Endometrial microvascular endothelial cells (primary cell): Measurements from ENCODE around the gene ADAM15. TPM values are rescaled to one million over a fixed set of nuclear protein-coding genes. Genes with fewer than 3 reads are reported as not detected.

ENCODE experiments used
- in situ Hi-C: cut with HindIII; loops from 2 replicates; pipeline ENCODE4 v1.10.0; 2017; ENCODE audit warnings: low sequenced_read_pairs, low pct_unique_long_range_greater_than_20kb; ENCODE audit errors: inconsistent ontology term
- total RNA-seq: library from RNA; depleted of rRNA; stranded (reverse); fragments of >200 nt; gene quantifications from one replicate; pipeline ENCODE4 v1.2.3, GENCODE V29; 2015; ENCODE audit errors: inconsistent ontology term

The ADAM15 gene
- total RNA-seq, 1 donor from 2014 or later = 337 TPM

DNA sequence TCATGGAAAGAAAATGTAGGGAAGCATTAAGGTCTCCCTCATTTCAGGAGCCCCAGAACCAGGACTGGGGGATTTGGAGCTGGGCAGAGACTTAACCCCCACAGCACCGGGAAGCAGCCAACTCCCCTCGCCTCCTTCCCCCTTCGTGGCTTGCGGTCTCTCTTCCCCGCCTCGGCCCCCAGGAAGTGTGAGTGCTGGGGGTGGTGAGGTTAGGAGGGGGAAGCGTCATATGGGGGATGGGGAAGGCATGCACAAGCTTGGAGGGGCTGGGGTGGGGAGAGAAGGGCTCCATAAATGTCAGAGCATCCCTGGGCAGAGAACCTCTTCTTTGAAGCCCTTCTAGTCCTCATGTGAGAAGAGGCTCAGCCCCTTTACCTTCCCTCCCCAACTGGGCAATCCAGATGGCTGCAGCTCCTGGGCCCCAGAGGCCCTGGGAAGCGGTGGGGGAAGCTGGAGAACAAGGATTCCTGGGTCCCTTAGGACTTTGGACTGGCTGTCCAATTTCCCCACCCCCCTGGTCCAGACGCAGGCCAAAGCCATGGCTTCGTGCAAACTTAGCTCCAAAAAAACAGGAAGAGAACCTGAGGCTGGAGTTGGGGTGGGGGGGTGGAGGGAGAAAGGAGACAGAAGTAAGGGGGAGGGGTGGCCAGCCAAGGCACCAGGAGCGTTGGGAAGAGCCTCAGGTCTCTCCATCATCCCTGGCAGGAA is 40.8 kb upstream of the ADAM15 start:
- in situ Hi-C loops = loop anchor here (10.0 kb wide), 1 partner anchor 54 kb away; the partner anchor contains the start of gene EFNA4

GRCh38 chr1:155011004-155011416 is 40.1 kb upstream of the ADAM15 start:
- in situ Hi-C loops = loop anchor here (10.0 kb wide), 1 partner anchor 54 kb away; the partner anchor contains the start of gene EFNA4

DNA sequence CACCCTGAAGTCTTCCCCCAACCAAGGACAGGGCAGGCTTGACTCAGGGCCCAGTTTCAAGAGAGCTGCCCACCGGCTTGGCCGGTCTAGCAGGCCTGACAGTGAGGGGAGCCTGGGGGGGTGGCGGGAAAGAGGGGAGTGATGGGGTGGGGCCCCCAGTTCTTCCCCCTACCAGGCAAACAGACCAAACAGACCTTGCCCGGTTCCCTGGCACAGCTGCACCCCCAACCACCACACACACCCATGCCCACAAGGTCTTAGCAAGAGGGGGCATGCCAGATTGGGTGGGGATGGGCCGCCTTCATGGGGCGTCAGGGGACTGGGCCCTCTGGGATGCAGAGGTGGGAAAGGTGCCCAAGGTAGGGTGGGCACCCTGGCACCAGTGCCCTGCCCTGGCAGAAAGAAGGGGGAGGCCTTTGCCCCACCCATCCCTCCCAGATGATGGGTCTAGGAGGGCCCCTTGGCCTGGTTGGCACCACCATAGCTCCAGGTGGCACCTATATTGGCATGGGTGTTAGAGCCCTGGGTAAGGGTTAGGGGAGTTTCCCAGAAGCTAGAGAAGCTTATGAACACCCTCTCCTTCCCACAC is 39.6 kb upstream of the ADAM15 start:
- in situ Hi-C loops = loop anchor here (10.0 kb wide), 1 partner anchor 53 kb away; the partner anchor contains the start of gene EFNA4

- in situ Hi-C loops = loop anchor here (10.0 kb wide), 1 partner anchor 53 kb away; the partner anchor contains the start of gene EFNA4
Observed at GRCh38 chr1:155012026-155012546, 39.0 kb upstream of the ADAM15 start.

DNA sequence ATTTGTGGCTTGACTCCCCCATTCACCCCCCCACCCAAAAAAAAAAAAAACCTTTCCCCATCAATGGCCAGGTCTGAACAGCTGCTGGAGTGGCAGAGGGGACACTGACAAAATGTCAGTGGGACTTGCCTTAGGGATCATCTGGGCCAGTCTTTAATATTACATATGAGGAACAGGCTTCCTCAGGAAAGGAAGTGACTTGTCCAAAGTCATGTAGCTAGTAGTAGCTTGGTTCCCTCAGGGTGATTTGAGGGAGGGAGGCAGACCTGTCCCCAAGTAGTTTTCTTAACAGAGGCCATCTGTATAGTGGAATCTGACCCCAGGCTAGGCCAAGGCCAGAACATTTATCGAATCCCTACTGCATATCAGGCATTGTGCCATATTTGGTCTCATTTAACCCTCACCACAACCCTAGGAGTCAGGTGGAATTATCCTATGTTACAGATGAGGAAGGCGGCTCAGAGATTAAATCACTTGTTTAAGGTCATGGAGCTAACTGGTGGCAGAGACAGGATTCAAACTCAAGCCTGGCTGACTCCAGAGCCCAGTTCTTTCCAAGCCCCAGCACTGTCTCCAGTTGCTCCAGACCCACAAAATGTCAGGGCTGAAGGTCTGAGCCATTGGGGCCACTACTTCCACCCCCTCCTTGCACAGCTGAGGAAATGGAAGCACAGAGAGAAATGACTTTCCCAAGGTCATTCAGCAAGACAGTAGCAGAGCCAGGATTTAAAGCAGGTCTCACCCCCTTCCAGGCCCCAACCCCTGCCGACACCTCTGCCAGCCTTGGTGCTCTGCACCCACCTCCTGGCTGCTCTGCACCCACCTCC is 38.1 kb upstream of the ADAM15 start:
- in situ Hi-C loops = loop anchor here (10.0 kb wide), 1 partner anchor 52 kb away; the partner anchor contains the start of gene EFNA4

DNA sequence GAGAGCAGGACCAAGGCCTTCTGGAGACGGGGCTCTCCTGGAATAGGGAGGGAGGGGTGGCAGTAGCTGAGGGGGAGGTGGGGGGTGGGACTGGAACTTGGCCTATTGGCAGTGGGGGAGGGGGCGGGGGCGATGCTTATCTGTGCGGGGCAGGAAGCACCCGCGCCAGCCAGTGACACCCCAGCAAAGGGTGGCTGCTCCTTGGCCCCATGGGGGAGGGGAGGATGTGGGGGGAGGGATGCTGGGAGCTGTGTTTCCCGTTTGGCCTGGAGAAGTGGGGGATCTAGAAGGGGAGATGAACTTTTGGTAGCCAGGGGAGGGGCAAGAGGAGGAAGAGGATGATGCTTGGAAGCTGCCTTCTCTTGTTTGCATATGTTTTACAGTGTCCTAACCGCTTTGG is 37.5 kb upstream of the ADAM15 start:
- in situ Hi-C loops = loop anchor here (10.0 kb wide), 1 partner anchor 51 kb away; the partner anchor contains the start of gene EFNA4

DNA sequence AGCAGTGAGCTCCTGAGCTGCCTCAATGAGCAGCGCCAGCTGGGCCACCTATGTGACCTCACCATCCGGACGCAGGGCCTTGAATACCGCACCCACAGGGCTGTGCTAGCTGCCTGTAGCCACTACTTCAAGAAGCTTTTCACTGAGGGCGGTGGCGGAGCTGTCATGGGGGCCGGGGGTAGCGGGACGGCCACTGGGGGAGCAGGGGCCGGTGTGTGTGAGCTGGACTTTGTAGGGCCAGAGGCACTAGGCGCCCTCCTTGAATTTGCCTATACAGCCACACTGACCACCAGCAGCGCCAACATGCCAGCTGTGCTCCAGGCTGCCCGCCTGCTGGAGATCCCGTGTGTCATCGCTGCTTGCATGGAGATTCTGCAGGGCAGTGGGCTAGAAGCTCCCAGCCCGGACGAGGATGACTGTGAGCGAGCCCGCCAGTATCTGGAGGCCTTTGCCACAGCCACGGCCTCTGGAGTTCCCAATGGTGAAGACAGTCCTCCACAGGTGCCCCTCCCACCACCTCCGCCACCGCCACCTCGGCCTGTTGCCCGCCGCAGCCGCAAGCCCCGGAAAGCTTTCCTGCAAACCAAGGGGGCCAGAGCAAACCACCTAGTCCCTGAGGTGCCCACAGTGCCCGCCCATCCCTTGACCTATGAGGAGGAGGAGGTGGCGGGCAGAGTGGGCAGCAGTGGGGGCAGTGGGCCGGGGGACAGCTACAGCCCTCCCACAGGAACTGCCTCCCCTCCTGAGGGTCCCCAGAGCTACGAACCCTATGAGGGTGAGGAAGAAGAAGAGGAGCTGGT is 36.2 kb upstream of the ADAM15 start:
- in situ Hi-C loops = loop anchor here (5.0 to 10.0 kb wide), 2 partner anchors 33 to 50 kb away; partner anchors contain the start of genes EFNA4 and FLAD1

- in situ Hi-C loops = loop anchor here (5.0 to 10.0 kb wide), 2 partner anchors 33 to 49 kb away; partner anchors contain the start of genes EFNA4 and FLAD1
Observed at GRCh38 chr1:155015527-155016230, 35.4 kb upstream of the ADAM15 start.

DNA sequence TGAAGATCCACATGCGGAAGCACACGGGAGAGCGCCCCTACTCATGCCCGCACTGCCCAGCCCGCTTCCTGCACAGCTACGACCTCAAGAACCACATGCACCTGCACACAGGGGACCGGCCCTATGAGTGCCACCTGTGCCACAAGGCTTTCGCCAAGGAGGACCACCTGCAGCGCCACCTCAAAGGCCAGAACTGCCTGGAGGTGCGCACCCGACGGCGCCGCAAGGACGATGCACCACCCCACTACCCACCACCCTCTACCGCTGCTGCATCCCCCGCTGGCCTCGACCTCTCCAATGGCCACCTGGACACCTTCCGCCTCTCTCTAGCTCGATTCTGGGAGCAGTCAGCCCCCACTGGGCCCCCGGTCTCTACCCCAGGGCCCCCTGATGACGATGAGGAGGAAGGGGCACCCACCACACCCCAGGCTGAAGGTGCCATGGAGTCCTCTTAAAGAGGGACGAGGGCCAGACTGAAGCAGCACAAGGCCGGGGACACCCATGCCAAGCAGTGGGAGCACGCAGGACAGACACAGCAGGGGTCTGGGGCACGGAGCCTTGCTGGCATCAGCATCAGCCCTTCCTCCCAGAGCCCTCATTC is 34.8 kb upstream of the ADAM15 start:
- in situ Hi-C loops = loop anchor here (5.0 to 10.0 kb wide), 2 partner anchors 34 to 48 kb away; partner anchors contain the start of genes EFNA4 and FLAD1

GRCh38 chr1:155017041-155017945 is 33.8 kb upstream of the ADAM15 start:
- in situ Hi-C loops = loop anchor here (5.0 to 10.0 kb wide), 2 partner anchors 35 to 48 kb away; partner anchors contain the start of genes EFNA4 and FLAD1

- in situ Hi-C loops = loop anchor here (5.0 to 10.0 kb wide), 2 partner anchors 36 to 47 kb away; partner anchors contain the start of genes EFNA4 and FLAD1
Observed at GRCh38 chr1:155017946-155018316, 33.2 kb upstream of the ADAM15 start.

DNA sequence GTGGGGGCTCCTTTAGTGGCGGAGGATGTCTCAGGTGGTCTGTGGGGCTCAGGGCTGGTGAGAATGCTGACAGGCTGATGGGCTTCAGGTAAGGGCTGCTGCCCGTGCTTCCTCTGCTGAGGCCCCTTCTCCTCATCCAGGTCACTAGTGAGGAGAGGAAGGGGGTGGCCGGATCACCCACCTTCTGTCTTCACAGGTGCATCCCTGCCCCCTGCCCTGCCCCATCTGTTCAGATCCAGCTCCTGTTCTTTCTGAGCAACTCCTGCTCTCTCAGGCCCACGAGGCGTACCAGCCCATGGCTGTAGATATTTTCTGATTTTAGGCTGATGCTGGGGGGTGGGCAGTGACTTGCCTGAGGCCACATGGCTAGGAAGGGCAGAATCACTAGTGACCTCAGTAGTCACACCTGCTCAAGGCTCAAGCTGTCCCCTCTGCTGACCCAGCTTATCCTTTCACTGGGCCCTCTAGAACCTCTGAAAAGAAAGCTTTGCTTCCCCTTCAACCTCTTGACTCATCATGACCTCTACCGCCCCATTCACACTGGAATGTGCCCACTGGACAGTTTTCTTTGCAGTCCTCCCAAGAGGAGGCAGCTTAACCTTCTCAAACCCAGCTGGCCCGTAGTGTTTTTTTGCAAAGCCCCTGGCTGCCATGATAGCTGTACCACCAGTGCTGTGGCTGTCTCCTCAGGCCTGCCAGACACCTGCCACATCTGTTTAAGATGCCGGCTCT is 32.3 kb upstream of the ADAM15 start:
- in situ Hi-C loops = loop anchor here (5.0 to 10.0 kb wide), 2 partner anchors 36 to 46 kb away; partner anchors contain the start of genes EFNA4 and FLAD1

DNA sequence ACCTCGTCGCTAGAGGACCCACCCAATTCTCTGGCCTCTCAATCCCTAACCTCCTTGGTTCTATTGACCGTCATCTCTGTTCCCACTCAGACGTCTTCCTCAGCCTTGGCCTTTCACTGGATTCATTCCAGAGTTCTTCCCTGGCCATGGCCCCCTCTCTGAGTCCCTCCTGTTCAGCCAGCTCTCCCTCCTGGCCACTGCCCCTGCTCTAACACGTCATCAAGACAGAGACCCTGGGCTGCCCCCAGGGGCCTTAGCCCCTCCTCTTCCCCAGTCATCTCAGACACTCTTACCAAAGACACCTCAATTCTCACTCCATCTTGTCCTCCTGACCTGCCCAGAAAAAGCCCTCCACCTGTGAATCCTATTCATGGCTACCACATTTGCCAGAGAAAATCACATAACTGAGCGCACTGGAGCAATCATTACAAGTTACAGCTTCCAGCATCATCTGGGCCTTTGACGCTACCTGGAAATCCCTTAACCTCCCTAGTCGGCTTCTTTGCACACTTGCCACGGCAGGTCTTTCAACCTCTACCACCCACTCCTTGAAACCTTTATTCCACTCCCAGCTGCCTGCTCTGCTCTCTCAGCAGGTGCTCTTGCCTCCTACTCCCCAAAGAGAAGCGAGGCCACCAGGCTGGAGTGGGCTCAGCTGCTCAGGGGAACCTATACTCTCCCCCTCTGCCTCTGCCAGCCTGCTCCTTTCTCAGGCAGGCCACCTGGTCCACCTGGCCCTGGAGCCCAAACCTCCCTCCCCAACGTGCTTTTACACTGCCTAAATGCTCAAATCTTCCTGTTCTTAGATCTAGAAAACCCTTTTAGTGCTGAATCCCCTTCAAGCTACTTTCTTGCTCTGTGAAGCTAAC is 31.5 kb upstream of the ADAM15 start:
- in situ Hi-C loops = loop anchor here (5.0 to 10.0 kb wide), 2 partner anchors 37 to 45 kb away; partner anchors contain the start of genes EFNA4 and FLAD1

DNA sequence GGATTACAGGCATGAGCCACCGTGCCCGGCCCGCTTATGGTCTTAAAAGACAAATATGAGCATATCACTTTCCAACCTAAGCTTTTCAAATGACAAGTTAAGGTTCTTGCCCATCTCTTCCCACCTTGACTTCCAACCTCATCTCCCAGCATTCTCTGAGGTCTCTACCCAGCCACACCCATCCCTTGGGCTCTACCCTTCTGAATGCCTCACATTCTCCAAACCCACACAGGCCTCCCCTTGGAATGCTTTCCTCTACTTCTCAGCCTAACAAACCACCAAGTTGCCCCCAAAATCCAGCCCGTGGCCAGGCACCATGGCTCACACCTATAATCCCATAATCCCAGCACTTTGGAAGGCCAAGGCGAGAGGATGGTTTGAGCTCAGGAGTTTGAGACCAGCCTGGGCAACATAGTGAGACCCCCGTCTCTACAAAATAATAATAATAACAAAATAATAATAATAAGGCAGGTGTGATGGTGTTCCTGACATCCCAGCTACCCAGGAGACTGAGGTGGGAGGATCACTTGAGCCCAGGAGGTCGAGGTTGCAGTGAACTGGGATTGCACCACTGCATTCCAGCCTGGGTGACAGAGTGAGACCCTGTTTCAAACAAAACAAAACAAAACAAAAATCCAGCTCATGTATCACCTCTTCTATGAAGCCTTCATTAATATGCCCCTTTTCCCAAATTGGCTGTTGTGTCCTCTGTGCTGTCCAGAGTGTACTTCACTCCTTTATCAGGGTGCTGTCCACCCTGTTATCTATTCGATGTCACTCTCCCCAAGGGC is 28.8 kb upstream of the ADAM15 start:
- in situ Hi-C loops = no loop called here
